NCI-H2081 (cell line): Measurements from ENCODE around the gene GAK.
"Not testable (repeated sequence)": the region's sequence is repeated elsewhere in the genome, so short reads cannot be mapped to it uniquely, and the experiment has no call there.

Experiments used
- DNase-seq, 2 experiments: peaks; one replicate each; lab custom pipeline; 2025; lab: John Stamatoyannopoulos, UW

The GAK gene

DNA sequence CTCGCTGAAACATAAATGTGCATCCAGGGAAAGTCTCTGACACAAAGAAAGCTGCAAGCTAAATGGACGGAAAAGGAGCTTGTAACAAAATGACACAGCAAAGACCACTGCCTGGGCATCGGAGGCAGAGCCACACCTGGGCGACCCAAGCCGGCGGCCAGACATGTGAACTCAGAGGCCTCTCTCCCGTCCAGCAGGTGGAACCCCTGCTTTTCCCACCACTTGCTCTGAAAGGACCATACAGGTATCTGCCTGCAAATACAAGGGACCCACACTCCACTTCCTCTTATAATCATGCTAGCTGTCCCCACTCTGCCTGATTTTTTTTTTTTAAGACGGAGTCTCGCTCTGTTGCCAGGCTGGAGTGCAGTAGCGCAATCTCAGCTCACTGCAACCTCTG, 118.2 kb downstream of the GAK start:
- DNase-seq: no peak

DNA sequence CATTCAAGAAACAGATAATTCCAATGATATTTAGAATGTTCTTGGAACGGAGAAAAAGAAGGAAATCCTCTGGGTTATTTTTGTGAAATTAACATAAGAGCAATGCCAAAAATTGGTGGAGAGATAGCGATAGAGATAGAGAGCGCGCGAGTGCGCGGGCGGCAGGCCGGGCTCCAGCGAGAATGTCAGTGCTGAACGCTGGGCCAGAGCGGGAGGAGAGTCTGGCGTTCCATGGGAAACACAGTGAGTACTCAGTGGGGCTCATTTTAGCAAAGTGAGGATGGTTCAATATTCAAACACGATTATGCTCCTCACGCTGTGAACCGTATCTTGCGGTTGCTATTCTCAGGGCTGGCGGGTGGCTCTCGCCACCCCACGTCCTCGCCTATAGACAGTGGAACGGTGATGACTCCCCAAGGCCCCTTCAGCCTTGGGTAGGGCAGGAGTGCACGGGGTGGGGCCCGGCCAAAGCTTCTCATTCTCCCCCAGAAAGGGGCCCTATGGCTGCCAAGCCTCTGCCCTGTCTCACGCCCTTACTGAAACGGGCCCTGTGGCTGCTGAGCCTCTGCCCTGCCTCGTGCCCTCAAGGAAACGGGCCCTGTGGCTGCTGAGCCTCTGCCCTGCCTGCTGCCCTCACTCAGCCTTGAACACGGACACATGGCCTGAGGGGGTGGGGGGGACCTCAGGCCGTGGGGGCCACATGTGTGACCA, 123.1 kb downstream of the GAK start:
- no peak for DNase-seq

DNA sequence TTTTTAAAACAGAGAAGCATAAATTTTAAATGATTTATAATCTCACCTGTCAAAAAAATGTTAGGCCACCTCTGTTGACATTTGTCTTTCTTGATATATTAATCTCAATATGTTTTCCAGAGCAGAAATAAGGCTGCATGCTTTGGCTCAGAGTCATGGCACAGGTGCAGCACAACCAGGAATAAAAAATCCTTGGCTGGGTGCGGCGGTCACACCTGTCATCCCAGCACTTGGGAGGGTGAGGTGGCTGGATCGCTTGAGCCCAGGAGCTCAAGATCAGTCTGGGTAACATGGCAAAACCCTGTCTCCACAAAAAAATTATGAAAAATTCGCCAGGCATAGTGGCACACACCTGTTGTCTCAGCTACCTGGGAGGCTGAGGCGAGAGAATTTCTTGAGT, 124.3 kb downstream of the GAK start:
- DNase-seq: no peak

DNA sequence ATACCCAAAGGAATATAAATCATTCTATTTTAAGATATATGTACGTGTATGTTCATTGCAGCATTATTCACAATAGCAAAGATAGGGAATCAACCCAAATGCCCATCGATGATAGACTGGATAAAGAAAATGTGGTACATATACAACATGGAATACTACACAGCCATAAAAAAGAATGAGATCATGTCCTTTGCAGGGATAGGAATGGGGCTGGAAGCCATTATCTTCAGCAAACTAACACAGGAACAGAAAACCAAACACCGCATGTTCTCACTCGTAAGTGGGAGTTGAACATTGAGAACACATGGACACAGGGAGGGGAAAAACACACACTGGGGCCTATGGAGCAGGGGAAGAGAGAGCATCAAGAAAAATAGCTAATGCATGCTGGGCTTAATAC, 125.1 kb downstream of the GAK start:
- DNase-seq: not testable (repeated sequence)

DNA sequence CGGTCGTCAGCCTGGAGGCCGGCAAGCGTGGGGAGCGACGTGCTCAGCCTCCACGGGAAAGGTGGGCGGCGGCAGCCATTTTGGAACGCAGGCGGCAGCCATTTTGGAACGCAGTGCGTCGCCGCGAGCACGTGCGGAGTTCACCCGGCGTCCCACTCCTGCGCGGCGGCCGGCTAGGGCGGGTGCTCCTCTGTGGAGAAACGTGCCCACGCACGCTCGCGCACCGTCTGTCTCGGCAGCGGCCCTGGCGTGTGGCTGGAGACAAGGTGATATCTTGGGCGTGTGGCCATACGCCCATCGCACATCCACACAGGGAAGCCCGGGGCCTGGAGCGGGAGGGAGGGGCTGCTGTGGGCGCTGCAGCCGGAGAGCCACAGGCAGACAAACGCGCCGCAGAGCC, 127.3 kb downstream of the GAK start:
- no peak for DNase-seq

DNA sequence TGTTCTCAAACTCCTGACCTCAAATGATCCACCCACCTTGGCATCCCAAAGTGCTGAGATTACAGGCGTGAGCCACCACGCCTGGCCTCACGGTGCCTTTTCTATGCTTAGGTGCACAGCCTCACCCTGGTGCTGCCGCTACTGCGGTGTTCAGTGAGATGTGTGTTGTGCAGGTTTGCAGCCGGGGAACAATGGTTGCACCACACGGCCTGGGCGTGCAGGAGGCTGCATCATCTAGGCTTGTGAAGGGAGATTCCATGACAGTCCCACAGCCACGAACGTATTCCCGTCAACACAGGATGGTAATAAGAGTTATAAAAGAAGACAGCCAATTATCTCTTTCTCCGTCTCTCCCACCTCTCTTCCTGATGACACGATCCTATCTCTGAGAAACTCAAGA, 128.2 kb downstream of the GAK start:
- DNase-seq: no peak

DNA sequence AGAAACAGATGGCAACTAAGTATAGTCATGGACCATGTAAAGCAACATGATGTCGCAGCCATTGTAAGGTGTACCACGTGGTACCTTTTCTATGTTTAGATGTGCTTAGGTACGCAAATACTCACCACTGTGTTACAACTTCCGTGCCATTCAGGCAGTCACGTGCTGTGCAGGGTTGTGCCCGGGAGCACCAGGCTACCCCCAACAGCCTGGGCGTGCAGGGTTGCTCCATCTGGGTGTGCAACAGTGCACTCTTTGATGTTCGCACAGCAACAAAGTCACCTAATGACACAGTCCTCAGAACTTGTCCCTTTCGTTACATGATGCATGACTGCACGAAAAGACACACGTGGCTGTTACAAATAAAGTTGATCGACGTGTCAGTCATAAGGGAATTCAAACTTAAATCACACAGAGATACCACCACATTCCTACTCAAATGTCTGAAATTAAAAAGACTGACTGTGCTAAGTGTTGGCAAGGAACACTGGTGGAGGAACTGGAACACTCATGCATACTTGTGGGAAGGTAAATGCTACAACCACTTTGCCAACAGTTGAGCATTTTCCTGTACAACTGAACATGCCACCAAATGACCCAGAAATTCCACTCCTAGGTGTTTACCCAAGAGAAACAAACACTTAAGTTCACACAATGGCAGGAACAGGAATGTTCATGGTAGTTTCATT, 130.5 kb downstream of the GAK start:
- DNase-seq: no peak
